CD4-positive, alpha-beta T cell (primary cell): Measurements from ENCODE around the gene FAM229A. TPM values are rescaled to one million over a fixed set of nuclear protein-coding genes. Genes with fewer than 3 reads are reported as not detected.
"Not testable (repeated sequence)": the region's sequence is repeated elsewhere in the genome, so short reads cannot be mapped to it uniquely, and the experiment has no call there.

Source experiments
- ATAC-seq: fragments of 200-7000 bp; cut with Tn5 transposase; one replicate; pipeline ENCODE4 v1.10.0; 2022; ENCODE audit warnings: mild to moderate bottlenecking; ENCODE audit not compliant: poor library complexity
- CTCF ChIA-PET: fragments of 350-600 bp; sonication (Branson Sonifier 250); formaldehyde crosslinking; loops from one replicate; lab custom pipeline; 2021; ENCODE audit warnings: antibody characterized with exemption, inconsistent platforms; lab: Charles Lee
- POLR2A ChIA-PET: fragments of 350-600 bp; sonication (Branson Sonifier 250); formaldehyde crosslinking; loops from one replicate; lab custom pipeline; 2021; ENCODE audit warnings: antibody characterized with exemption, inconsistent platforms; lab: Charles Lee
- DNase-seq, 14 experiments: peaks; one replicate each; pipeline ENCODE4 v3.0.0-alpha.2; 2013 to 2020; ENCODE audit warnings: mixed read lengths in 2 of 14
- H3K27ac ChIP-seq, 2 donors: one replicate each; pipeline versions ENCODE4 v1.5.1 to v1.7.0; 2013; ENCODE audit warnings: low read length in 2 of 2, low read depth in 1 of 2, mild to moderate bottlenecking in 1 of 2
- H3K27me3 ChIP-seq, 2 experiments: 1 replicate in 1 of 2; 2 replicates in 1 of 2; pipeline versions ENCODE4 v1.6.1 to v1.7.0; 2013; ENCODE audit warnings: low read length in 2 of 2, control low read depth in 1 of 2, mild to moderate bottlenecking in 1 of 2, moderate library complexity in 1 of 2; ENCODE audit not compliant: insufficient read depth in 2 of 2, control insufficient read depth in 1 of 2
- H3K36me3 ChIP-seq: one replicate; pipeline ENCODE4 v1.6.1; 2013; ENCODE audit warnings: low read length, control low read depth; ENCODE audit not compliant: insufficient read depth
- H3K4me1 ChIP-seq: one replicate; pipeline ENCODE4 v1.6.1; 2013; ENCODE audit warnings: low read length, control low read depth; ENCODE audit not compliant: insufficient read depth
- H3K4me3 ChIP-seq: one replicate; pipeline ENCODE4 v1.5.1; 2013; ENCODE audit warnings: mild to moderate bottlenecking, low read length, moderate library complexity
- H3K9me3 ChIP-seq, 2 experiments: 1 replicate in 1 of 2; 2 replicates in 1 of 2; pipeline versions ENCODE4 v1.6.1 to v1.7.0; 2013; ENCODE audit warnings: low read length in 2 of 2, mild to moderate bottlenecking in 2 of 2, control low read depth in 1 of 2, moderate library complexity in 1 of 2; ENCODE audit not compliant: control insufficient read depth in 1 of 2, insufficient read depth in 1 of 2
- H3K27ac Mint-ChIP-seq: one replicate; pipeline ENCODE4 v1.8.0; 2020; ENCODE audit warnings: mixed read lengths
- H3K27me3 Mint-ChIP-seq: one replicate; pipeline ENCODE4 v1.8.0; 2021; ENCODE audit warnings: mixed read lengths
- H3K36me3 Mint-ChIP-seq: one replicate; pipeline ENCODE4 v1.8.0; 2021; ENCODE audit warnings: low read depth, mixed read lengths
- H3K4me1 Mint-ChIP-seq: one replicate; pipeline ENCODE4 v1.8.0; 2021; ENCODE audit warnings: low read depth, mixed read lengths
- H3K4me3 Mint-ChIP-seq: one replicate; pipeline ENCODE4 v1.8.0; 2020; ENCODE audit warnings: mild to moderate bottlenecking, mixed read lengths
- H3K9me3 Mint-ChIP-seq: one replicate; pipeline ENCODE4 v1.8.0; 2020; ENCODE audit warnings: mixed read lengths
- intact Hi-C, 2 experiments: fragments of 100-400 bp; cut with DNase I in 1 of 2; cut with micrococcal nuclease in 1 of 2; formaldehyde crosslinking; loops; one replicate each; pipeline versions ENCODE4 v1.15.1 to v1.9.0; 2023 to 2025; cut with DNase I, micrococcal nuclease
- total RNA-seq, 174 experiments: library from RNA in 2 of 174; stranded (reverse) in 2 of 174; gene quantifications; one replicate each; pipeline ENCODE4 v1.2.3 and lab custom pipeline; 2021 to 2026
- TF ChIP-seq, protein P1 (sequence below): fragments of 200-600 bp; IDR thresholded peaks from one replicate; pipeline ENCODE4 v1.8.0; 2022; ENCODE audit warnings: antibody characterized with exemption, mild to moderate bottlenecking

Gene FAM229A
- total RNA-seq, 2 experiments from 2014 or later = 38.0 to 38.6 TPM

DNA sequence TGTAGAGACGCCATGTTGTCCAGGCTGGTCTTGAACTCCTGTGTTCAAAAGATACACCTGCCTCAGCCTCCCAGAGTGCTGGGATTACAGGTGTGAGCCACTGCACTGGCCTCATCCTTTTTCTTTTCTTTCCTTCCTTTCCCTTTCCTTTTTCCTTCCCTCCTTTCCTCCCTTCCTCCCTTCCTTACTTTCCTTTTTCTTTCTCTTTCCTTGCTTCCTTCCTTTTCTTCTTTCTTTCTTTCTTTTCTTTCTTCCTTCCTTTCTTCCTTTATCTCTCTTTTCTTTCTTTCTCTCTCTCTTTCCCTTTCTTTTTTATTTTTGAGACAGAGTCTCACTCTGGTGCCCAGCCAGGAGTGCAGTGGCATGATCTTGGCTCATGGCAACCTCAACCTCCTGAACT, 5.8 kb downstream of the FAM229A start:
- Mint-ChIP-seq H3K27me3 (peaks cover 5% of the 10 kb centered on the region), H3K4me3 (no peak overlapping the region), H3K9me3 (no peaks in the 10 kb centered on the region), H3K27ac (no peak overlapping the region), H3K4me1 (peaks cover 28% of the 10 kb centered on the region), H3K36me3 (peaks cover 14% of the 10 kb centered on the region)
- ATAC-seq = no peak
- Histone ChIP-seq H3K4me1 (peaks cover 30% of the 10 kb centered on the region), H3K9me3 (no peaks in the 10 kb centered on the region), H3K4me3 (no peak overlapping the region), H3K27me3 (peaks cover 0 to 3% of the 10 kb centered on the region in 2 experiments), H3K27ac (no peak overlapping the region), H3K36me3 (no peaks in the 10 kb centered on the region)
- intact Hi-C loops = no loop called here
- ChIA-PET CTCF (no interaction called here), POLR2A (no interaction called here)
- no peak for DNase-seq
- TF ChIP-seq, protein P1, sequence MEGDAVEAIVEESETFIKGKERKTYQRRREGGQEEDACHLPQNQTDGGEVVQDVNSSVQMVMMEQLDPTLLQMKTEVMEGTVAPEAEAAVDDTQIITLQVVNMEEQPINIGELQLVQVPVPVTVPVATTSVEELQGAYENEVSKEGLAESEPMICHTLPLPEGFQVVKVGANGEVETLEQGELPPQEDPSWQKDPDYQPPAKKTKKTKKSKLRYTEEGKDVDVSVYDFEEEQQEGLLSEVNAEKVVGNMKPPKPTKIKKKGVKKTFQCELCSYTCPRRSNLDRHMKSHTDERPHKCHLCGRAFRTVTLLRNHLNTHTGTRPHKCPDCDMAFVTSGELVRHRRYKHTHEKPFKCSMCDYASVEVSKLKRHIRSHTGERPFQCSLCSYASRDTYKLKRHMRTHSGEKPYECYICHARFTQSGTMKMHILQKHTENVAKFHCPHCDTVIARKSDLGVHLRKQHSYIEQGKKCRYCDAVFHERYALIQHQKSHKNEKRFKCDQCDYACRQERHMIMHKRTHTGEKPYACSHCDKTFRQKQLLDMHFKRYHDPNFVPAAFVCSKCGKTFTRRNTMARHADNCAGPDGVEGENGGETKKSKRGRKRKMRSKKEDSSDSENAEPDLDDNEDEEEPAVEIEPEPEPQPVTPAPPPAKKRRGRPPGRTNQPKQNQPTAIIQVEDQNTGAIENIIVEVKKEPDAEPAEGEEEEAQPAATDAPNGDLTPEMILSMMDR = no peak

DNA sequence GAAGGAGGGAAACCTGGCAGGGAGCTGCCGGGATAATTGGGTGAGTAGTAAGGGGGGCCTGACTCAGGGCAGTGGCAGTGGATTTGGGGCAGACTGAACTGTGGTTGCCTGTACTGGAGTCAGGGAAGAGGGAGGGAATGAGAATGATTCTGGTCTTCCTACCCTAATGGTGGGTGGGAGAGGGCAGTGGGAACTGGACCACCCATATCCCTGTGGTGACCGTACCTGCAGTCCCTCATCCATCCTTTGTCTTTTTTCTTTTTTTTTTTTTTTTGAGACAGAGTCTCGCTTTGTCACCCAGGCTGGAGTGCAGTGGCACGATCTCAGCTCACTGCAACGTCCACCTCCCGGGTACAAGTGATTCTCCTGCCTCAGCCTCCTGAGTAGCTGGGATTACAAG, 6.5 kb downstream of the FAM229A start:
- H3K36me3 ChIP-seq, CTCF ChIA-PET, H3K27ac Mint-ChIP-seq, intact Hi-C loops, H3K27me3 Mint-ChIP-seq, H3K4me3 ChIP-seq, H3K27me3 ChIP-seq, H3K9me3 ChIP-seq, ATAC-seq, H3K36me3 Mint-ChIP-seq, DNase-seq, H3K27ac ChIP-seq, H3K9me3 Mint-ChIP-seq, H3K4me3 Mint-ChIP-seq: not testable (repeated sequence)
- POLR2A ChIA-PET = interaction anchor here (5.9 kb wide), 1 partner anchor 19 kb away, joined by 72 read pairs; the partner anchor contains the start of gene MARCKSL1
- H3K4me1 ChIP-seq = peaks cover 28% of the 10 kb centered on the region
- peaks cover 31% of the 10 kb centered on the region for H3K4me1 Mint-ChIP-seq

DNA sequence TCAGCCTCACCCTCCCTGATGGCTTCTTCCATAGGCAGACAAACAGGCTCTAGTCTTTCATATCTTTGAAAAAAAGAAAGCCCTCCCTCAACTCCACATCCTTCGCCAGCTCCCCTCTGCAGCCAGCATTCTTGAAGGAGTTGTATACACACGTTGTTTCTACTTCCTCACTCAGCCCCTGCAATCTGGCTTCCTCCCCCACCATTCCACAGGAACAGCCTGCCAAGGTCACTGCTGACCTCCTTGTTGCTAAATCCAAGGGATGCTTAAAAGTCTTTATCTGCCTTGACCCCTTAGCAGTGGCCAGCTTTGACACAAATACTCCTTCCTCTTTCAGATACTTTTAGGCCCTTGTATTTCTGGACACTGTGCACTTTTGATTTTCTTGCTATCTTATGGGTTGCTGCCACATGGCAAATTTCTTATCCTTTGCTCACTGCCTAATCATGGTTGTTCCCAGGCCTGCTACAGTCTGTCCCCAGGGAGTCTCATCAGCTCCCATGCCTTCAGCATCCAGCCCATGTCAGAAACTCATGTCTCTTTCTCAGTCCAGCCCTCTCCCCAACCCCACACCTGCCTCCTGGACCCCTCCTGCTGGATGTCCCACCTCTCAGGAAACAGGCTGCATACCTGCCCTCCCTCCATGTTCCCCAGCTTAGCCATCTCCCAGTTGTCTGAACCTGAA, 8.3 kb downstream of the FAM229A start:
- no peaks in the 10 kb centered on the region for H3K9me3 Mint-ChIP-seq
- peaks cover 35% of the 10 kb centered on the region for H3K4me1 Mint-ChIP-seq
- Histone ChIP-seq H3K4me1 (peaks cover 33% of the 10 kb centered on the region), H3K9me3 (peaks cover 0 to 8% of the 10 kb centered on the region in 2 experiments), H3K27ac (no peak overlapping the region), H3K36me3 (no peaks in the 10 kb centered on the region), H3K27me3 (no peaks in the 10 kb centered on the region), H3K4me3 (no peak overlapping the region)
- peaks cover 6% of the 10 kb centered on the region for H3K36me3 Mint-ChIP-seq
- no peaks in the 10 kb centered on the region for H3K27me3 Mint-ChIP-seq
- CTCF ChIA-PET = interaction anchor here (0.6 to 0.8 kb wide), 2 partner anchors 16 to 18 kb away, joined by 4 read pairs; no protein-coding TSS in a partner anchor
- peak overlapping the region; percentile 42 for H3K27ac Mint-ChIP-seq
- DNase-seq = no peak
- ATAC-seq = no peak
- POLR2A ChIA-PET = interaction anchor here (0.8 to 5.9 kb wide), 4 partner anchors 9 to 848 kb away, joined by 3 to 72 read pairs (median 11); partner anchors contain the start of genes FAM229A, HDAC1, MARCKSL1 and TSSK3
- TF ChIP-seq, protein P1 = no peak
- intact Hi-C loops = loop anchor here in 1 of 2 experiments (5.0 kb wide), 1 partner anchor 57 kb away; no protein-coding TSS in a partner anchor
- H3K4me3 Mint-ChIP-seq = peak overlapping the region; percentile 72
